K562 (cell line): ENCODE measurements around the gene MAP1LC3B2.

ENCODE experiments used
- CHD1 ChIP-seq: fragments of 200-600 bp; sonication (generic); IDR thresholded peaks from one replicate; pipeline ENCODE4 v1.6.1; 2012; ENCODE audit warnings: mild to moderate bottlenecking, moderate library complexity, low read length, inconsistent platforms
- FOXM1 ChIP-seq, 2 experiments: fragments of 450-650 bp in 1 of 2; sonication (generic) in 1 of 2; formaldehyde crosslinking in 1 of 2; IDR thresholded peaks; 2 replicates each; pipeline versions ENCODE4 v1.6.1 to v1.9.0; 2017 to 2022; ENCODE audit warnings: low read depth in 2 of 2, mild to moderate bottlenecking in 2 of 2, missing genetic modification reagents in 1 of 2, moderate library complexity in 1 of 2
- HDAC1 ChIP-seq, 2 experiments: fragments of 450-650 bp; IDR thresholded peaks; 2 replicates each; pipeline ENCODE4 v1.6.1; 2016 to 2017; ENCODE audit warnings: inconsistent platforms in 1 of 2, mild to moderate bottlenecking in 1 of 2, moderate library complexity in 1 of 2
- HDAC2 ChIP-seq: fragments of 450-650 bp; IDR thresholded peaks from 2 replicates; pipeline ENCODE4 v1.6.1; 2016; ENCODE audit warnings: mild to moderate bottlenecking
- KLF10 ChIP-seq: fragments of 250-450 bp; sonication (Bioruptor Pico); IDR thresholded peaks from 2 replicates; pipeline ENCODE4 v1.6.1; 2021; ENCODE audit warnings: matching md5 sums
- NFE2L1 ChIP-seq: fragments of 450-650 bp; IDR thresholded peaks from 2 replicates; pipeline ENCODE4 v1.6.1; 2016; ENCODE audit warnings: missing genetic modification characterization, low read depth, mild to moderate bottlenecking, missing compliant biosample characterization, moderate library complexity, borderline replicate concordance
- POLR2A ChIP-seq: fragments of 450-650 bp; conservative IDR thresholded peaks from 2 replicates; pipeline ENCODE4 v1.6.1; 2016
- REST ChIP-seq, 2 experiments: fragments of 450-650 bp; formaldehyde crosslinking in 1 of 2; IDR thresholded peaks; 2 replicates each; pipeline versions ENCODE4 v1.4.0 to v1.6.1; 2014 to 2020; ENCODE audit warnings: mild to moderate bottlenecking in 2 of 2, borderline replicate concordance in 1 of 2, low read depth in 1 of 2
- ZBTB1 ChIP-seq: sonication (generic); formaldehyde crosslinking; IDR thresholded peaks from 2 replicates; pipeline ENCODE4 v1.8.1; 2023; ENCODE audit warnings: missing genetic modification reagents, low read depth, mild to moderate bottlenecking, borderline replicate concordance
- ZBTB7A ChIP-seq: IDR thresholded peaks from 2 replicates; pipeline ENCODE4 v1.6.1; 2011; ENCODE audit warnings: low read depth, mild to moderate bottlenecking, low read length, moderate library complexity, borderline replicate concordance; ENCODE audit not compliant: control insufficient read depth

DNA sequence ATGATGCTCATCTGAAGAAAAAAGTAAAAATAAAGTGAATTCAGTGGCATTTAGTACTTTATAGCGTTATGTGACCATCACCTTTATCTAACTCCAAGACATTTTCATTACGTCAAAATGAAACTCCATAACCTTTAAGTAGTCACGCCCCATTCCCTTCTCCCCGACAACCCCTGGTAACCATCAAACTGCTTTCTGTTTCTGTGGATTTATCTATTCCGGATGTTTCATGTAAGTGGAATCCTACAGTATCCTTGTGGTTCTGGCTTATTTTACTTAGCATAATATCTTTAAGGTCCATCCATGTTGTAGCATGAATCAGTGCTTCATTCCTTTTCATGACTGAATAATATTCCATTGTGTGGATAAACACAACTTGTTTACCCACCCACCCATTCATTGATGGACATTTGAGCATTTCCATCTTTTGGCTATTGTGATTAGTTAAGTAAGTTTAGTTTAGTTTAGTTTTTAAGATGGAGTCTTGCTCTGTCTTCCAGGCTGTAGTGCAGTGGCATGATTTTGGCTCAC lies 18.5 kb upstream of the MAP1LC3B2 start:
- no peak for TF ChIP-seq POLR2A
- TF ChIP-seq REST (IDR thresholded peaks at IDR 0.05; ENCODE audit: borderline replicate concordance), result no peak
- TF ChIP-seq REST (CRISPR knock-in tag; IDR thresholded peaks at IDR 0.05; ENCODE audit: low read depth), result no peak
- no peak for TF ChIP-seq KLF10 (CRISPR knock-in tag)
- no peak for TF ChIP-seq CHD1
- no peak for TF ChIP-seq FOXM1 (IDR thresholded peaks at IDR 0.05; ENCODE audit: low read depth)
- TF ChIP-seq FOXM1 (CRISPR knock-in tag; IDR thresholded peaks at IDR 0.05; ENCODE audit: low read depth), result no peak
- no peak for TF ChIP-seq ZBTB7A
- TF ChIP-seq HDAC1 (IDR thresholded peaks at IDR 0.05), result no peak
- no peak for TF ChIP-seq ZBTB1 (CRISPR knock-in tag)
- TF ChIP-seq HDAC2, result no peak
- TF ChIP-seq NFE2L1, result no peak
